ENCODE measurements around the gene LRRC31. TPM values are rescaled to one million over a fixed set of nuclear protein-coding genes. Genes with fewer than 3 reads are reported as not detected.

Gene LRRC31
- total RNA-seq, 1 donor from 2014 or later, result not detected

GRCh38 chr3:169871129-169871886 lies 1.6 kb upstream of the LRRC31 start:
- TF ChIP-seq CTCF (IDR thresholded peaks at IDR 0.05; ENCODE audit: insufficient read depth, low read length, severe bottlenecking), result no peak
- FAIRE-seq, result no peak
- DNase-seq (ENCODE audit: low read depth), result peak; percentile 52

GRCh38 chr3:169868369-169868768 lies 1.4 kb downstream of the LRRC31 start:
- H3K4me3 ChIP-seq (ENCODE audit: low read depth, low read length), result no peak overlapping the region
- no peak for FAIRE-seq
- TF ChIP-seq CTCF (IDR thresholded peaks at IDR 0.05; ENCODE audit: insufficient read depth, low read length, severe bottlenecking), result no peak

More at GRCh38 chr3:169871129-169871886, 1.6 kb upstream of the LRRC31 start:
- no peak overlapping the region for H3K4me3 ChIP-seq (ENCODE audit: low read depth, low read length)
- H3K36me3 ChIP-seq (ENCODE audit: control insufficient read depth, insufficient read depth, low read length), result no peaks in the 10 kb centered on the region
- no peaks in the 10 kb centered on the region for H3K27me3 ChIP-seq (ENCODE audit: control insufficient read depth, insufficient read depth, low read length)

GRCh38 chr3:169867584-169868210 lies 2.0 kb downstream of the LRRC31 start:
- Histone ChIP-seq H3K4me3 (ENCODE audit: low read depth, low read length) (no peak overlapping the region), H3K36me3 (ENCODE audit: control insufficient read depth, insufficient read depth, low read length) (no peaks in the 10 kb centered on the region), H3K27me3 (ENCODE audit: control insufficient read depth, insufficient read depth, low read length) (no peaks in the 10 kb centered on the region)
- DNase-seq (ENCODE audit: low read depth) (no peak), FAIRE-seq (no peak)
- no peak for TF ChIP-seq CTCF (IDR thresholded peaks at IDR 0.05; ENCODE audit: insufficient read depth, low read length, severe bottlenecking)

More at GRCh38 chr3:169868369-169868768, 1.4 kb downstream of the LRRC31 start:
- Histone ChIP-seq H3K36me3 (ENCODE audit: control insufficient read depth, insufficient read depth, low read length) (no peaks in the 10 kb centered on the region), H3K27me3 (ENCODE audit: control insufficient read depth, insufficient read depth, low read length) (no peaks in the 10 kb centered on the region)
- DNase-seq (ENCODE audit: low read depth), result no peak

DNA sequence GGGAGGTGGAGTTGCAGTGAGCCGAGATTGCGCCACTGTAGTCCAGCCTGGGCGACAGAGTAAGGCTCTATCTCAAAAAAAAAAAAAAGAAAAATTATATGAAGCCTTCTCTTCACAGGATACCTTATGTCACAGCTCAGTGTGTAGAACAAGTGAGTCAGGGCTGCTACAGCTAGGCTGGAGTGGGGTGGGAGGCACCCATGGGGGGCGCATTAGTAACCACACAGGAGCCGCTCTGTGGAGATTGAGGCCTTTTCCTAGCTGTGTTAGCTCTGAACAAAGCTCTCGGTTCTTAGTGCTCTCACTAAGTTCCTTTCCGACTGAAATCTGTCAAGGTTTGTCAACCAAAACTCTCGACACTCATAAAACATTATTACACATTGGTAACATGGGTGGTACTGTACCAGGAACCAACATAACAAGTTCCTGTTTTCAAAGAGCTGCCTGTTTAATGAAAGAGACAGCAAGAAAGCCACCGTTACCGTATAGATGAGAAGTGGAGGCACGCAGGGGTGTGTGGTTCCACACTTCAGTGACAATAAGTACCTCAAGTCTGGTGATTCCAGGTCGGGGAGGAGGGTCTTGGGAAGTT lies 4.5 kb downstream of the LRRC31 start:
- no peak for TF ChIP-seq CTCF (IDR thresholded peaks at IDR 0.05; ENCODE audit: insufficient read depth, low read length, severe bottlenecking)
- FAIRE-seq (no peak), DNase-seq (ENCODE audit: low read depth) (no peak)
- no peaks in the 10 kb centered on the region for H3K27me3 ChIP-seq (ENCODE audit: control insufficient read depth, insufficient read depth, low read length)
- no peak overlapping the region for H3K4me3 ChIP-seq (ENCODE audit: low read depth, low read length)
- no peaks in the 10 kb centered on the region for H3K36me3 ChIP-seq (ENCODE audit: control insufficient read depth, insufficient read depth, low read length)

- Histone ChIP-seq H3K27me3 (ENCODE audit: control insufficient read depth, insufficient read depth, low read length) (no peaks in the 10 kb centered on the region), H3K4me3 (ENCODE audit: low read depth, low read length) (no peak overlapping the region), H3K36me3 (ENCODE audit: control insufficient read depth, insufficient read depth, low read length) (no peaks in the 10 kb centered on the region)
- FAIRE-seq, result no peak
- TF ChIP-seq CTCF (IDR thresholded peaks at IDR 0.05; ENCODE audit: insufficient read depth, low read length, severe bottlenecking), result no peak
- no peak for DNase-seq (ENCODE audit: low read depth)
Measured at GRCh38 chr3:169864270-169864669, 5.5 kb downstream of the LRRC31 start.
